ENCODE results near the gene AGMO.

AGMO gene

GRCh38 chr7:15280078-15280733, 281.6 kb downstream of the AGMO start:
- no peaks in the 10 kb centered on the region for H4K20me1 ChIP-seq (ENCODE audit: low read depth, low read length)
- no peaks in the 10 kb centered on the region for H3K9me2 ChIP-seq (replicated peaks; ENCODE audit: insufficient read depth, low read length)
- TF ChIP-seq EZH2phosphoT487 (conservative IDR thresholded peaks at IDR 0.05; ENCODE audit: low read length): no peak
- TF ChIP-seq CTCF (IDR thresholded peaks at IDR 0.05; ENCODE audit: insufficient read depth, low read length, poor library complexity, severe bottlenecking): no peak
- H3K9ac ChIP-seq (ENCODE audit: low read length): no peak overlapping the region
- no peak overlapping the region for H3K27ac ChIP-seq (ENCODE audit: low read depth, low read length)
- no peaks in the 10 kb centered on the region for H3F3A ChIP-seq (ENCODE audit: insufficient read depth)
- H3K27me3 ChIP-seq (ENCODE audit: low read length): no peaks in the 10 kb centered on the region
- no peaks in the 10 kb centered on the region for H3K9me3 ChIP-seq (ENCODE audit: insufficient read depth, low read length)
- no peak overlapping the region for H2AFZ ChIP-seq (ENCODE audit: low read depth, low read length, severe bottlenecking)
- no peaks in the 10 kb centered on the region for H3K36me3 ChIP-seq (ENCODE audit: low read length)
- H3K79me2 ChIP-seq (ENCODE audit: insufficient read depth, low read length): no peaks in the 10 kb centered on the region
- H3K4me2 ChIP-seq (ENCODE audit: low read depth, low read length, poor library complexity, severe bottlenecking): no peak overlapping the region
- H3K4me3 ChIP-seq (ENCODE audit: insufficient read depth, low read length, poor library complexity, severe bottlenecking): no peak overlapping the region

GRCh38 chr7:15279640-15280039, 282.2 kb downstream of the AGMO start:
- Histone ChIP-seq H3K79me2 (ENCODE audit: insufficient read depth, low read length) (no peaks in the 10 kb centered on the region), H3K27me3 (ENCODE audit: low read length) (no peaks in the 10 kb centered on the region), H2AFZ (ENCODE audit: low read depth, low read length, severe bottlenecking) (no peak overlapping the region), H3K9ac (ENCODE audit: low read length) (no peak overlapping the region), H3K27ac (ENCODE audit: low read depth, low read length) (no peak overlapping the region), H3F3A (ENCODE audit: insufficient read depth) (no peaks in the 10 kb centered on the region), H3K4me2 (ENCODE audit: low read depth, low read length, poor library complexity, severe bottlenecking) (no peak overlapping the region), H3K36me3 (ENCODE audit: low read length) (no peaks in the 10 kb centered on the region), H3K9me3 (ENCODE audit: insufficient read depth, low read length) (peaks cover 3% of the 10 kb centered on the region; the same call in 1 of the 2 replicates), H4K20me1 (ENCODE audit: low read depth, low read length) (no peaks in the 10 kb centered on the region), H3K9me2 (replicated peaks; ENCODE audit: insufficient read depth, low read length) (no peaks in the 10 kb centered on the region), H3K4me3 (ENCODE audit: insufficient read depth, low read length, poor library complexity, severe bottlenecking) (no peak overlapping the region)
- no peak for TF ChIP-seq EZH2phosphoT487 (conservative IDR thresholded peaks at IDR 0.05; ENCODE audit: low read length)
- no peak for TF ChIP-seq CTCF (IDR thresholded peaks at IDR 0.05; ENCODE audit: insufficient read depth, low read length, poor library complexity, severe bottlenecking)

GRCh38 chr7:15257689-15258088, 304.1 kb downstream of the AGMO start:
- no peaks in the 10 kb centered on the region for H3K36me3 ChIP-seq (ENCODE audit: low read length)
- H3K9ac ChIP-seq (ENCODE audit: low read length): no peak overlapping the region
- no peak overlapping the region for H2AFZ ChIP-seq (ENCODE audit: low read depth, low read length, severe bottlenecking)
- H3K9me2 ChIP-seq (replicated peaks; ENCODE audit: insufficient read depth, low read length): no peaks in the 10 kb centered on the region
- H3K27me3 ChIP-seq (ENCODE audit: low read length): no peaks in the 10 kb centered on the region
- H3K4me2 ChIP-seq (ENCODE audit: low read depth, low read length, poor library complexity, severe bottlenecking): no peak overlapping the region
- H4K20me1 ChIP-seq (ENCODE audit: low read depth, low read length): no peaks in the 10 kb centered on the region
- no peaks in the 10 kb centered on the region for H3K79me2 ChIP-seq (ENCODE audit: insufficient read depth, low read length)
- TF ChIP-seq EZH2phosphoT487 (conservative IDR thresholded peaks at IDR 0.05; ENCODE audit: low read length): no peak
- no peak for TF ChIP-seq CTCF (IDR thresholded peaks at IDR 0.05; ENCODE audit: insufficient read depth, low read length, poor library complexity, severe bottlenecking)
- H3K9me3 ChIP-seq (ENCODE audit: insufficient read depth, low read length): no peaks in the 10 kb centered on the region
- H3F3A ChIP-seq (ENCODE audit: insufficient read depth): no peaks in the 10 kb centered on the region
- no peak overlapping the region for H3K27ac ChIP-seq (ENCODE audit: low read depth, low read length)
- no peak overlapping the region for H3K4me3 ChIP-seq (ENCODE audit: insufficient read depth, low read length, poor library complexity, severe bottlenecking)

Measured in SU-DHL-6 (cell line).